IMR-90 (cell line): ENCODE data around the gene AMZ1. TPM values are rescaled to one million over a fixed set of nuclear protein-coding genes. Genes with fewer than 3 reads are reported as not detected.

Experiments used
- ATAC-seq: fragments of 200-7000 bp; cut with Tn5 transposase; 2 replicates; pipeline ENCODE4 v1.9.1; 2020; ENCODE audit warnings: low read depth, mild to moderate bottlenecking, moderate library complexity
- BruUV-seq: library from RNA; stranded (reverse); fragments of 400-500 nt; replicated peaks from 2 replicates; lab custom pipeline; 2021; lab: Mats Ljungman, UMichigan
- CTCF ChIA-PET: fragments of 300-600 bp; formaldehyde crosslinking; extraction: SDS; loops from one replicate; lab custom pipeline; 2021; ENCODE audit warnings: antibody characterized with exemption; lab: Yijun Ruan, JAX
- POLR2A ChIA-PET: fragments of 300-600 bp; sonication (Branson Sonifier 250); formaldehyde crosslinking; loops from one replicate; lab custom pipeline; 2022; ENCODE audit warnings: antibody characterized with exemption; ENCODE audit not compliant: unreplicated experiment; lab: Charles Lee
- DNase-seq: peaks from one replicate; pipeline ENCODE4 v3.0.0; 2013
- H2AFZ ChIP-seq: replicated peaks from 2 replicates; pipeline ENCODE3; 2013; ENCODE audit warnings: low read length, mild to moderate bottlenecking; ENCODE audit not compliant: poor library complexity
- H2AK5ac ChIP-seq: 2 replicates; pipeline ENCODE4 v1.6.1; 2013; ENCODE audit warnings: low read depth, low read length, inconsistent platforms
- H2AK9ac ChIP-seq: replicated peaks from 2 replicates; pipeline ENCODE3; 2013; ENCODE audit warnings: mild to moderate bottlenecking, low read depth, low read length, moderate library complexity; ENCODE audit not compliant: poor library complexity
- H2BK120ac ChIP-seq: 2 replicates; pipeline ENCODE4 v1.6.1; 2013; ENCODE audit warnings: low read depth, low read length, inconsistent platforms
- H2BK15ac ChIP-seq: 3 replicates; pipeline ENCODE4 v1.6.1; 2013; ENCODE audit warnings: low read depth, low read length, inconsistent platforms
- H2BK20ac ChIP-seq: 2 replicates; pipeline ENCODE4 v1.6.1; 2013; ENCODE audit warnings: low read depth, mild to moderate bottlenecking, inconsistent platforms, low read length, moderate library complexity
- H2BK5ac ChIP-seq: 2 replicates; pipeline ENCODE4 v1.6.1; 2013; ENCODE audit warnings: mild to moderate bottlenecking, low read depth, low read length, inconsistent platforms; ENCODE audit not compliant: poor library complexity, severe bottlenecking
- H3K14ac ChIP-seq: replicated peaks from 2 replicates; pipeline ENCODE4 v1.6.1; 2013; ENCODE audit warnings: low read depth, low read length, inconsistent platforms
- H3K18ac ChIP-seq: 2 replicates; pipeline ENCODE4 v1.6.1; 2013; ENCODE audit warnings: low read depth, low read length, control low read depth
- H3K23ac ChIP-seq: 2 replicates; pipeline ENCODE4 v1.6.1; 2013; ENCODE audit warnings: low read depth, low read length, inconsistent platforms
- H3K27ac ChIP-seq: 2 replicates; pipeline ENCODE4 v1.5.1; 2013; ENCODE audit warnings: mild to moderate bottlenecking, control low read depth, low read length; ENCODE audit not compliant: insufficient read depth
- H3K27me3 ChIP-seq: 2 replicates; pipeline ENCODE4 v1.6.1; 2013; ENCODE audit warnings: low read length; ENCODE audit not compliant: control insufficient read depth, insufficient read depth
- H3K36me3 ChIP-seq: 2 replicates; pipeline ENCODE4 v1.6.1; 2013; ENCODE audit warnings: low read length, mixed read lengths; ENCODE audit not compliant: control insufficient read depth, insufficient read depth
- H3K4ac ChIP-seq: 2 replicates; pipeline ENCODE4 v1.6.1; 2013; ENCODE audit warnings: low read depth, low read length, inconsistent platforms
- H3K4me1 ChIP-seq: 2 replicates; pipeline ENCODE4 v1.6.1; 2013; ENCODE audit warnings: low read length, mixed read lengths; ENCODE audit not compliant: control insufficient read depth, insufficient read depth
- H3K4me2 ChIP-seq: 2 replicates; pipeline ENCODE4 v1.6.1; 2013; ENCODE audit warnings: low read depth, mild to moderate bottlenecking, control low read depth, low read length, moderate library complexity
- H3K4me3 ChIP-seq: 2 replicates; pipeline ENCODE4 v1.5.1; 2013; ENCODE audit warnings: low read depth, mild to moderate bottlenecking, control low read depth, low read length, moderate library complexity; ENCODE audit not compliant: insufficient read depth
- H3K56ac ChIP-seq: 2 replicates; pipeline ENCODE4 v1.6.1; 2013; ENCODE audit warnings: low read length, inconsistent platforms; ENCODE audit not compliant: insufficient read depth; ENCODE audit errors: extremely low read depth
- H3K79me1 ChIP-seq, 2 experiments: 2 replicates each; pipeline ENCODE4 v1.6.1; 2013; ENCODE audit warnings: low read length in 2 of 2, inconsistent platforms in 1 of 2, low read depth in 1 of 2
- H3K9ac ChIP-seq: 2 replicates; pipeline ENCODE4 v1.6.1; 2013; ENCODE audit warnings: low read depth, low read length, control low read depth
- H3K9me1 ChIP-seq: 2 replicates; pipeline ENCODE4 v1.6.1; 2013; ENCODE audit warnings: low read length, inconsistent platforms; ENCODE audit not compliant: insufficient read depth
- H3K9me3 ChIP-seq: 2 replicates; pipeline ENCODE4 v1.6.1; 2013; ENCODE audit warnings: low read length; ENCODE audit not compliant: control insufficient read depth, insufficient read depth
- H4K20me1 ChIP-seq: 2 replicates; pipeline ENCODE4 v1.6.1; 2013; ENCODE audit warnings: low read length, inconsistent platforms; ENCODE audit not compliant: insufficient read depth
- H4K5ac ChIP-seq: 2 replicates; pipeline ENCODE4 v1.6.1; 2013; ENCODE audit warnings: mild to moderate bottlenecking, low read depth, low read length, control low read depth
- H4K8ac ChIP-seq, 2 experiments: 2 replicates each; pipeline ENCODE4 v1.6.1; 2013; ENCODE audit warnings: low read depth in 2 of 2, low read length in 2 of 2, control low read depth in 1 of 2, inconsistent platforms in 1 of 2
- H4K91ac ChIP-seq: 2 replicates; pipeline ENCODE4 v1.6.1; 2013; ENCODE audit warnings: low read depth, low read length, inconsistent platforms; ENCODE audit not compliant: insufficient read depth
- BHLHE40 ChIP-seq: fragments of 150-350 bp; IDR thresholded peaks from 2 replicates; pipeline ENCODE4 v1.6.1; 2016; ENCODE audit warnings: mild to moderate bottlenecking, low read depth, low read length
- CTCF ChIP-seq: conservative IDR thresholded peaks from 2 replicates; pipeline ENCODE4 v1.5.1; 2012; ENCODE audit warnings: mild to moderate bottlenecking, low read depth, low read length, improper control_type of control experiment
- FOS ChIP-seq: fragments of 150-350 bp; IDR thresholded peaks from 2 replicates; pipeline ENCODE4 v1.6.1; 2016; ENCODE audit warnings: low read depth, low read length
- MAZ ChIP-seq: IDR thresholded peaks from 2 replicates; pipeline ENCODE4 v1.6.1; 2012; ENCODE audit warnings: low read depth, mild to moderate bottlenecking, low read length, improper control_type of control experiment, moderate library complexity, borderline replicate concordance
- MXI1 ChIP-seq: IDR thresholded peaks from 2 replicates; pipeline ENCODE4 v1.6.1; 2012; ENCODE audit warnings: low read depth, mild to moderate bottlenecking, low read length, moderate library complexity, borderline replicate concordance
- POLR2A ChIP-seq: IDR thresholded peaks from 2 replicates; pipeline ENCODE4 v1.6.1; 2012; ENCODE audit warnings: mild to moderate bottlenecking, low read depth, low read length
- RAD21 ChIP-seq: IDR thresholded peaks from 2 replicates; pipeline ENCODE4 v1.6.1; 2012; ENCODE audit warnings: low read length, improper control_type of control experiment
- RCOR1 ChIP-seq: IDR thresholded peaks from 2 replicates; pipeline ENCODE4 v1.6.1; 2012; ENCODE audit warnings: mild to moderate bottlenecking, low read length, improper control_type of control experiment; ENCODE audit not compliant: insufficient replicate concordance
- RFX5 ChIP-seq: IDR thresholded peaks from 2 replicates; pipeline ENCODE4 v1.8.0; 2012; ENCODE audit warnings: low read depth, mild to moderate bottlenecking, low read length, moderate library complexity
- USF2 ChIP-seq: fragments of 150-350 bp; IDR thresholded peaks from 2 replicates; pipeline ENCODE4 v1.6.1; 2017; ENCODE audit warnings: mild to moderate bottlenecking, antibody characterized with exemption, low read length, low read depth
- WGBS, 2 experiments: methylation state at CpG; one replicate each; pipeline versions ENCODE4 v1.1.5 to v1.1.7; 2013; ENCODE audit warnings: missing lambda C conversion rate in 2 of 2; ENCODE audit not compliant: insufficient read length in 1 of 2; ENCODE audit errors: extremely low coverage in 2 of 2; 5-methylcytosine and 5-hydroxymethylcytosine counted together
- dilution Hi-C: fragments of 300-500 bp; cut with HindIII; formaldehyde crosslinking; loops from one replicate; pipeline ENCODE4 v1.14.3; 2018; ENCODE audit warnings: low sequenced_read_pairs; ENCODE audit not compliant: unreplicated experiment
- in situ Hi-C: fragments of 300-500 bp; cut with MboI; formaldehyde crosslinking; loops from 3 replicates; pipeline ENCODE4 v1.14.3; 2019; ENCODE audit warnings: low sequenced_read_pairs, inconsistent platforms, mixed read lengths
- intact Hi-C: fragments of 100-400 bp; cut with micrococcal nuclease; formaldehyde crosslinking; loops from 2 replicates; pipeline ENCODE4 v1.10.0; 2022
- polyA plus RNA-seq, 3 experiments: library from polyadenylated mRNA; depleted of rRNA; stranded (reverse); fragments of >200 nt; gene quantifications; 2 replicates each; pipeline ENCODE4 v1.2.3, GENCODE V29; 2012; ENCODE audit warnings: low replicate concordance in 1 of 3
- total RNA-seq: library from RNA; depleted of rRNA; stranded (reverse); fragments of >200 nt; gene quantifications from 2 replicates; pipeline ENCODE4 v1.2.3, GENCODE V29; 2012

The AMZ1 gene
- total and polyA plus RNA-seq, 2 of the 4 experiments (the other 2 are of a cell fraction), result 0.54 to 1.6 TPM

- Histone ChIP-seq H3K23ac (no peak overlapping the region), H4K8ac (no peak overlapping the region), H2BK15ac (no peak overlapping the region), H4K20me1 (peaks cover 41% of the 10 kb centered on the region), H3K27me3 (no peaks in the 10 kb centered on the region), H3K18ac (no peak overlapping the region), H3K14ac (no peak overlapping the region), H2AK9ac (no peak overlapping the region), H3K4me1 (peaks cover 6% of the 10 kb centered on the region), H3K9ac (no peak overlapping the region), H2BK20ac (no peak overlapping the region), H3K9me3 (no peaks in the 10 kb centered on the region), H3K4ac (no peak overlapping the region), H3K9me1 (0 out of 2 replicates have a peak, but pooled peaks cover 4% of the 10 kb centered on the region), H3K36me3 (peaks cover 56% of the 10 kb centered on the region), H3K27ac (no peak overlapping the region), H4K5ac (no peak overlapping the region), H2BK5ac (no peak overlapping the region), H2AK5ac (no peak overlapping the region), H3K4me2 (no peak overlapping the region), H2AFZ (no peak overlapping the region), H4K91ac (no peak overlapping the region), H3K79me1 (peaks cover 10 to 49% of the 10 kb centered on the region in 2 experiments), H3K56ac (no peak overlapping the region), H3K4me3 (no peak overlapping the region), H2BK120ac (no peak overlapping the region)
- in situ Hi-C loops (no loop called here), intact Hi-C loops (loop anchor here (10.0 kb wide), 1 partner anchor 175 kb away; the partner anchor contains the start of gene GRIFIN), dilution Hi-C loops (no loop called here)
- BruUV-seq, result no TSS peak
- ChIA-PET CTCF (no interaction called here), POLR2A (no interaction called here)
- DNase-seq (no peak), ATAC-seq (no peak)
- WGBS, 2 experiments, result 91% methylated on average over 7 of the region's 11 CpGs; no CpG with 5 or more reads in 1 of the 2 experiments
- TF ChIP-seq RCOR1, result no peak
- TF ChIP-seq USF2, result no peak
- TF ChIP-seq RAD21, result no peak
- TF ChIP-seq MXI1, result no peak
- TF ChIP-seq POLR2A, result no peak
- TF ChIP-seq RFX5, result no peak
- no peak for TF ChIP-seq FOS
- no peak for TF ChIP-seq MAZ
- TF ChIP-seq BHLHE40, result no peak
- no peak for TF ChIP-seq CTCF
Observed at GRCh38 chr7:2649991-2650390, 38.0 kb upstream of the AMZ1 start.
